ENCODE measurements around the gene SOX13.

SOX13 gene

DNA sequence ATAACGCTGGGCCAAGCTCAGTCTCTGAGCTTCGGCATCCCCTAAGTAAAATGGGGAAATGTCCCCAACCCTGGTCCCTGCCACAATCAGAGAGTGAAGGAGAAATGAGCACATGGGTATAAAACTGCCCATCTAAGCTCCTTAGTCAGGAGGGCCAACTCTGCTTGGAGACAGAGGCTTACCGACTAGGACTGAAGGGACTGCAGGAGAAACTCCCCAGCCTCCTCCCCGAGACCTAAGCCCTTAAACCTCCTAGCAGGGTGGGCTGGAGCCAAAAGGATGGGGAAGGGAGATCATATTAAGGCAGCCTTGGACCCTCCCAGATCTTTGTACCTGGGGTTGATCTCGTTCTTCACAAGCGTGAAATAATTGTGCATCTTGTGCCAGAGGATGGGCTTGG lies 73.4 kb downstream of the SOX13 start:
- Histone ChIP-seq H3K4me1 (ENCODE audit: control insufficient read depth, low read length) (no peaks in the 10 kb centered on the region), H3K79me2 (ENCODE audit: control insufficient read depth, low read length) (no peaks in the 10 kb centered on the region), H3K9me2 (replicated peaks; ENCODE audit: control insufficient read depth, low read length) (no peaks in the 10 kb centered on the region), H3K27ac (ENCODE audit: low read depth, low read length) (no peak overlapping the region), H3F3A (ENCODE audit: control insufficient read depth, insufficient read depth) (no peaks in the 10 kb centered on the region), H3K4me3 (ENCODE audit: low read length) (no peak overlapping the region), H3K36me3 (ENCODE audit: control insufficient read depth, low read length) (no peaks in the 10 kb centered on the region), H3K4me2 (ENCODE audit: low read length) (no peak overlapping the region), H3K27me3 (ENCODE audit: control insufficient read depth, low read length) (peaks cover 11% of the 10 kb centered on the region; the same call in 1 of the 2 replicates), H4K20me1 (ENCODE audit: control insufficient read depth, insufficient read depth, low read depth, low read length) (no peaks in the 10 kb centered on the region), H3K9me3 (ENCODE audit: control insufficient read depth, insufficient read depth, low read length) (no peaks in the 10 kb centered on the region)
- TF ChIP-seq EZH2phosphoT487 (IDR thresholded peaks at IDR 0.05; ENCODE audit: borderline replicate concordance, low read length): no peak
- TF ChIP-seq, protein P1, sequence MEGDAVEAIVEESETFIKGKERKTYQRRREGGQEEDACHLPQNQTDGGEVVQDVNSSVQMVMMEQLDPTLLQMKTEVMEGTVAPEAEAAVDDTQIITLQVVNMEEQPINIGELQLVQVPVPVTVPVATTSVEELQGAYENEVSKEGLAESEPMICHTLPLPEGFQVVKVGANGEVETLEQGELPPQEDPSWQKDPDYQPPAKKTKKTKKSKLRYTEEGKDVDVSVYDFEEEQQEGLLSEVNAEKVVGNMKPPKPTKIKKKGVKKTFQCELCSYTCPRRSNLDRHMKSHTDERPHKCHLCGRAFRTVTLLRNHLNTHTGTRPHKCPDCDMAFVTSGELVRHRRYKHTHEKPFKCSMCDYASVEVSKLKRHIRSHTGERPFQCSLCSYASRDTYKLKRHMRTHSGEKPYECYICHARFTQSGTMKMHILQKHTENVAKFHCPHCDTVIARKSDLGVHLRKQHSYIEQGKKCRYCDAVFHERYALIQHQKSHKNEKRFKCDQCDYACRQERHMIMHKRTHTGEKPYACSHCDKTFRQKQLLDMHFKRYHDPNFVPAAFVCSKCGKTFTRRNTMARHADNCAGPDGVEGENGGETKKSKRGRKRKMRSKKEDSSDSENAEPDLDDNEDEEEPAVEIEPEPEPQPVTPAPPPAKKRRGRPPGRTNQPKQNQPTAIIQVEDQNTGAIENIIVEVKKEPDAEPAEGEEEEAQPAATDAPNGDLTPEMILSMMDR (IDR thresholded peaks at IDR 0.05; ENCODE audit: low read depth, low read length, poor library complexity, severe bottlenecking): no peak

DNA sequence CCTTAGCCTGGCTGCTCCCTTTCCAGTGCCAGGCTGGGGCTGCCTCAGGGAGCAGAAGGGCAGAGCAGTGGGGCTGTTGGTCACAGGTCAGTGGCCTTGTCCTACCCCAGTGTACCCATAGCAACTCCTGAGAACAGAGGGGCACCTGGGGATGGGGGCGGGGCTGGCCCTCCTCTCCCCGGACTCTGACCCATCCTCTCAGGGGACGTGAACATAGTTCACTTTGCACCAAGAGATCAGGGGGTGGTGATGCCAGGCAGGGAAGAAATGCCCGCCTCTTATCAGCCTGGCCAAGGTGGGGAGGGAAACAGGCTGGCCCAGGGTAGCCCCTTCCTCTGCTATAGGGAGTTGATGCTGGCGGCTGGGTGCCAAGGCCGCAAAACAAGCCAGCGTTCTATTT lies 74.0 kb downstream of the SOX13 start:
- TF ChIP-seq, protein P1 (IDR thresholded peaks at IDR 0.05; ENCODE audit: low read depth, low read length, poor library complexity, severe bottlenecking): no peak
- no peak for TF ChIP-seq EZH2phosphoT487 (IDR thresholded peaks at IDR 0.05; ENCODE audit: borderline replicate concordance, low read length)
- Histone ChIP-seq H3F3A (ENCODE audit: control insufficient read depth, insufficient read depth) (no peaks in the 10 kb centered on the region), H3K4me1 (ENCODE audit: control insufficient read depth, low read length) (no peaks in the 10 kb centered on the region), H4K20me1 (ENCODE audit: control insufficient read depth, insufficient read depth, low read depth, low read length) (no peaks in the 10 kb centered on the region), H3K4me2 (ENCODE audit: low read length) (no peak overlapping the region), H3K36me3 (ENCODE audit: control insufficient read depth, low read length) (no peaks in the 10 kb centered on the region), H3K9me3 (ENCODE audit: control insufficient read depth, insufficient read depth, low read length) (no peaks in the 10 kb centered on the region), H3K9me2 (replicated peaks; ENCODE audit: control insufficient read depth, low read length) (no peaks in the 10 kb centered on the region), H3K27me3 (ENCODE audit: control insufficient read depth, low read length) (peaks cover 8% of the 10 kb centered on the region; the same call in 1 of the 2 replicates), H3K4me3 (ENCODE audit: low read length) (no peak overlapping the region), H3K79me2 (ENCODE audit: control insufficient read depth, low read length) (no peaks in the 10 kb centered on the region), H3K27ac (ENCODE audit: low read depth, low read length) (no peak overlapping the region)

DNA sequence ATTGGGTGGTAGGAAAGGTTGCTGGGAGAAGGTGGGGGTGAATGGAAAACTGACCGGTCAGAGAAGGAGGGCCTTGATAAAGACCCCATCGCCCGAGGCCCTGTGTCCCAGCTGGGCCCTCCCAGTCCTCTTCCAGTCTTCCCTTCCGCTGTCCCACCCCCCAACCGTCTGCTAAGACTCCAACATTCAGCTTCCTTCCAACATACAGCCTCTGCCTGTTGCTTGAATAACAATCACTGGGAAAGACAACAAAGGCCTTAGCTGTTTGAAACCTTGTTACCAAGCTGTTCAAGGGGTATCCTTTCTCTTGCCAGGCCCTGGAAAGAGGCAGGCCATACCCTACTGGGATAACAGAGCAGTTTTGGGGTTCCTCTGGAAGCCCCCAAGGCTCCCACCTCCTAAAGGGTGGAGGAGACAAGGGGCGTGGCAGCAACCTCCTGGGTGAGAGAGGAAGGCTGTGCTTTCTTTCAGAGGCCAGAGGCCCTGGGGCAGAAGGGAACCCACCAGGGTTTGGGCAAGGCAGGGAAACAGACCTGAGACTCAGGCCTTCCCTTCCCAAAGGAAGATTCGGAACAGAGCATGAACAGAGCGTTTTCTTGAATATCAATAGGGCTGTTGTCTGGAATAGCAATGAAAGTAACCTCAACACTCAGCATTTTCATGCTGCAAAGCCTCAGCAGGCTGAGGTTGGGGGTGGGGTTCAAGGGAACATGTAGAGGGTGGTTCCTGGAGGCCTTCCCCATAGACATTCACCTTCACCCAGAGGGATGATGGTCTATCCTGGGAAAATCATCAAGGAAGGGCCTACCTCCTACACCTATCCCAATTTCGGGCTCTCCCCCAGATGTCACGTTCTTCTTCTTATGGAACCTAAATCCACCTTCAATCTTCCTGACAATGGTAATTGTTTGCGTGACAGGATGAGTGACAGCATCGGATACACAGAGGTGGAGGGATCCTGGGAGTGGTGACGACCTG lies 74.8 kb downstream of the SOX13 start:
- H3K36me3 ChIP-seq (ENCODE audit: control insufficient read depth, low read length): no peaks in the 10 kb centered on the region
- H3K4me2 ChIP-seq (ENCODE audit: low read length): no peak overlapping the region
- H4K20me1 ChIP-seq (ENCODE audit: control insufficient read depth, insufficient read depth, low read depth, low read length): no peaks in the 10 kb centered on the region
- no peaks in the 10 kb centered on the region for H3K9me3 ChIP-seq (ENCODE audit: control insufficient read depth, insufficient read depth, low read length)
- H3K79me2 ChIP-seq (ENCODE audit: control insufficient read depth, low read length): no peaks in the 10 kb centered on the region
- H3K4me1 ChIP-seq (ENCODE audit: control insufficient read depth, low read length): no peaks in the 10 kb centered on the region
- H3F3A ChIP-seq (ENCODE audit: control insufficient read depth, insufficient read depth): no peaks in the 10 kb centered on the region
- TF ChIP-seq, protein P1 (IDR thresholded peaks at IDR 0.05; ENCODE audit: low read depth, low read length, poor library complexity, severe bottlenecking): no peak
- TF ChIP-seq EZH2phosphoT487 (IDR thresholded peaks at IDR 0.05; ENCODE audit: borderline replicate concordance, low read length): no peak
- H3K27ac ChIP-seq (ENCODE audit: low read depth, low read length): no peak overlapping the region
- H3K9me2 ChIP-seq (replicated peaks; ENCODE audit: control insufficient read depth, low read length): no peaks in the 10 kb centered on the region
- peaks cover 8% of the 10 kb centered on the region; the same call in 1 of the 2 replicates for H3K27me3 ChIP-seq (ENCODE audit: control insufficient read depth, low read length)
- H3K4me3 ChIP-seq (ENCODE audit: low read length): no peak overlapping the region

All from DOHH2 (cell line).